CD4-positive, alpha-beta T cell treated with Interleukin-6 for 4 hours (primary cell): ENCODE results near the gene AGAP2.
"Not testable (repeated sequence)": the region's sequence is repeated elsewhere in the genome, so short reads cannot be mapped to it uniquely, and the experiment has no call there.

Source experiments
- DNase-seq: peaks from one replicate; pipeline ENCODE4 v3.0.0-alpha.2; 2020; ENCODE audit warnings: mixed read lengths

AGAP2 gene

GRCh38 chr12:57738661-57739237, at the start of gene AGAP2:
Gene AGAP2 (minus strand): TSS chr12:57738742. CDS start chr12:57738246, 496 bp downstream.
- DNase-seq: no peak

GRCh38 chr12:57783861-57784260, 45.3 kb upstream of the AGAP2 start:
- DNase-seq: no peak

- DNase-seq: no peak
Measured at GRCh38 chr12:57783466-57783801, 44.9 kb upstream of the AGAP2 start.

GRCh38 chr12:57782608-57783465, 44.3 kb upstream of the AGAP2 start, which contains the start of gene TSFM:
Gene TSFM (plus strand): TSS chr12:57782787. CDS start chr12:57782802, 15 bp downstream.
- peak; percentile 98 for DNase-seq

- DNase-seq: no peak
Measured at GRCh38 chr12:57782243-57782607, 43.7 kb upstream of the AGAP2 start.

- DNase-seq: no peak
Measured at GRCh38 chr12:57781801-57782200, 43.3 kb upstream of the AGAP2 start.

GRCh38 chr12:57781244-57781643, 42.7 kb upstream of the AGAP2 start:
- no peak for DNase-seq

GRCh38 chr12:57780284-57780897, 41.8 kb upstream of the AGAP2 start:
- DNase-seq: no peak

GRCh38 chr12:57779736-57780135, 41.2 kb upstream of the AGAP2 start:
- DNase-seq: no peak

- DNase-seq: no peak
Measured at GRCh38 chr12:57777911-57778310, 39.4 kb upstream of the AGAP2 start.

GRCh38 chr12:57777367-57777766, 38.8 kb upstream of the AGAP2 start:
- DNase-seq: no peak

- no peak for DNase-seq
Measured at GRCh38 chr12:57776247-57776587, 37.7 kb upstream of the AGAP2 start.

GRCh38 chr12:57775563-57776246, 37.2 kb upstream of the AGAP2 start:
- no peak for DNase-seq

- no peak for DNase-seq
Measured at GRCh38 chr12:57775044-57775443, 36.5 kb upstream of the AGAP2 start.

GRCh38 chr12:57774634-57775033, 36.1 kb upstream of the AGAP2 start:
- DNase-seq: not testable (repeated sequence)

GRCh38 chr12:57772429-57773322, 34.1 kb upstream of the AGAP2 start, which contains the start of gene EEF1AKMT3:
Gene EEF1AKMT3 (plus strand): TSS chr12:57772614. CDS start chr12:57772725, 111 bp downstream.
- DNase-seq: peak; percentile 56

- DNase-seq: peak; percentile 92
Measured at GRCh38 chr12:57771873-57772428, 33.4 kb upstream of the AGAP2 start, which contains the start of gene METTL1. Gene METTL1 (minus strand): TSS chr12:57772105. CDS start chr12:57772083, 22 bp downstream.

- DNase-seq: peak; percentile 93
Measured at GRCh38 chr12:57771236-57771872, 32.8 kb upstream of the AGAP2 start.

- no peak for DNase-seq
Measured at GRCh38 chr12:57770734-57771133, 32.2 kb upstream of the AGAP2 start.

GRCh38 chr12:57769594-57769993, 31.1 kb upstream of the AGAP2 start:
- DNase-seq: no peak

GRCh38 chr12:57767876-57768275, 29.3 kb upstream of the AGAP2 start:
- DNase-seq: no peak
